Suppressor macrophage (primary cell): ENCODE measurements around the gene MGAT5B.

Experiments
- DNase-seq, 4 experiments: peaks; one replicate each; pipeline ENCODE4 v3.0.0-alpha.2; 2020 to 2022

Gene MGAT5B

GRCh38 chr17:76905836-76906235, 37.6 kb downstream of the MGAT5B start:
- DNase-seq: no peak

GRCh38 chr17:76906463-76906862, 38.3 kb downstream of the MGAT5B start:
- DNase-seq: no peak

- no peak for DNase-seq
These were observed 39.1 kb downstream of the MGAT5B start for GRCh38 chr17:76907352-76907751.

- DNase-seq: peak in 3 of 4 experiments; percentile 3 to 57 (median 37)
These were observed 42.0 kb downstream of the MGAT5B start for GRCh38 chr17:76909971-76910760.

GRCh38 chr17:76911299-76912017, 43.3 kb downstream of the MGAT5B start:
- no peak for DNase-seq

- DNase-seq: no peak
These were observed 44.4 kb downstream of the MGAT5B start for GRCh38 chr17:76912421-76913164.

- DNase-seq: no peak
These were observed 46.7 kb downstream of the MGAT5B start for GRCh38 chr17:76914937-76915336.

GRCh38 chr17:76915840-76916510, 47.8 kb downstream of the MGAT5B start:
- no peak for DNase-seq

GRCh38 chr17:76917829-76918228, 49.6 kb downstream of the MGAT5B start:
- peak in 1 of 4 experiments; percentile 7 for DNase-seq

- DNase-seq: no peak
These were observed 50.6 kb downstream of the MGAT5B start for GRCh38 chr17:76918811-76919210.

GRCh38 chr17:76920364-76921139, 52.3 kb downstream of the MGAT5B start:
- no peak for DNase-seq

GRCh38 chr17:76921340-76922036, 53.3 kb downstream of the MGAT5B start:
- DNase-seq: no peak

- no peak for DNase-seq
These were observed 53.9 kb downstream of the MGAT5B start for GRCh38 chr17:76922084-76922483.

GRCh38 chr17:76922967-76923366, 54.8 kb downstream of the MGAT5B start:
- no peak for DNase-seq

GRCh38 chr17:76923491-76923890, 55.3 kb downstream of the MGAT5B start:
- no peak for DNase-seq

- no peak for DNase-seq
These were observed 56.4 kb downstream of the MGAT5B start for GRCh38 chr17:76924345-76925342.

- no peak for DNase-seq
These were observed 57.3 kb downstream of the MGAT5B start for GRCh38 chr17:76925441-76925891.

- DNase-seq: no peak
These were observed 58.1 kb downstream of the MGAT5B start for GRCh38 chr17:76926237-76926866.

GRCh38 chr17:76927577-76927976, 59.4 kb downstream of the MGAT5B start:
- DNase-seq: no peak
